ENCODE results near the gene ELSPBP1.

- TF ChIP-seq CTCF (IDR thresholded peaks at IDR 0.05): no peak
- no peak for TF ChIP-seq NFE2L1 (CRISPR knock-in tag; IDR thresholded peaks at IDR 0.05)
- no peak for TF ChIP-seq GABPB1 (CRISPR knock-in tag; IDR thresholded peaks at IDR 0.05)
- no peak for TF ChIP-seq ESRRA (CRISPR knock-in tag; IDR thresholded peaks at IDR 0.05; ENCODE audit: borderline replicate concordance)
- TF ChIP-seq ZNF121 (CRISPR knock-in tag; IDR thresholded peaks at IDR 0.05): no peak
- TF ChIP-seq, protein P1, sequence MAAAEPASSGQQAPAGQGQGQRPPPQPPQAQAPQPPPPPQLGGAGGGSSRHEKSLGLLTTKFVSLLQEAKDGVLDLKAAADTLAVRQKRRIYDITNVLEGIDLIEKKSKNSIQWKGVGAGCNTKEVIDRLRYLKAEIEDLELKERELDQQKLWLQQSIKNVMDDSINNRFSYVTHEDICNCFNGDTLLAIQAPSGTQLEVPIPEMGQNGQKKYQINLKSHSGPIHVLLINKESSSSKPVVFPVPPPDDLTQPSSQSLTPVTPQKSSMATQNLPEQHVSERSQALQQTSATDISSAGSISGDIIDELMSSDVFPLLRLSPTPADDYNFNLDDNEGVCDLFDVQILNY (CRISPR knock-in tag; IDR thresholded peaks at IDR 0.05): no peak
- no peak for TF ChIP-seq HMGXB4 (CRISPR knock-in tag; IDR thresholded peaks at IDR 0.05)
These were observed 6.4 kb downstream of the ELSPBP1 start for GRCh38 chr19:48000846-48001245.

Measured in WTC11 (cell line).